ENCODE measurements around the gene AIG1. TPM values are rescaled to one million over a fixed set of nuclear protein-coding genes. Genes with fewer than 3 reads are reported as not detected.
"Not testable (repeated sequence)": the region's sequence is repeated elsewhere in the genome, so short reads cannot be mapped to it uniquely, and the experiment has no call there.

The AIG1 gene
- polyA plus RNA-seq, 1 of the 3 experiments (the other 2 are of a cell fraction) = 36.8 TPM

- CTCF ChIA-PET; H3K79me2 ChIP-seq (ENCODE audit: insufficient read depth); H3K4me2 ChIP-seq; H3K4me3 ChIP-seq (ENCODE audit: low read depth in 2 of 2, low read length in 1 of 2); H3K4me1 ChIP-seq (ENCODE audit: control insufficient read depth in 1 of 2, insufficient read depth in 2 of 2, low read depth in 1 of 2, low read length in 1 of 2); H3F3A ChIP-seq (replicated peaks; ENCODE audit: insufficient read depth); H3K9me3 ChIP-seq; H4K20me1 ChIP-seq (ENCODE audit: insufficient read depth); H3K9me2 ChIP-seq; H3K9ac ChIP-seq; DNase-seq; H3K27ac ChIP-seq (ENCODE audit: low read depth in 2 of 2, low read length in 1 of 2); H2AFZ ChIP-seq (ENCODE audit: low read depth); POLR2A ChIA-PET; H3K27me3 ChIP-seq (ENCODE audit: insufficient read depth); H3K36me3 ChIP-seq (replicated peaks in 1 of 2; ENCODE audit: control insufficient read depth in 1 of 2, insufficient read depth in 2 of 2, low read length in 1 of 2): not testable (repeated sequence)
- 97% methylated on average over 11 of the region's 11 CpGs for WGBS (ENCODE audit: low lambda C conversion rate)
Observed at GRCh38 chr6:143087335-143087734, 26.6 kb downstream of the AIG1 start.

GRCh38 chr6:143087856-143088255 lies 27.2 kb downstream of the AIG1 start:
- no peak overlapping the region for H3K27ac ChIP-seq (ENCODE audit: low read depth in 2 of 2, low read length in 1 of 2)
- no peaks in the 10 kb centered on the region for H3K27me3 ChIP-seq (ENCODE audit: insufficient read depth)
- no peaks in the 10 kb centered on the region for H3K9me2 ChIP-seq
- H4K20me1 ChIP-seq (ENCODE audit: insufficient read depth) = no peaks in the 10 kb centered on the region
- no peak overlapping the region for H3K4me3 ChIP-seq (ENCODE audit: low read depth in 2 of 2, low read length in 1 of 2)
- no peak overlapping the region for H3K4me2 ChIP-seq
- no peak overlapping the region for H3K9ac ChIP-seq
- no peak for DNase-seq
- H3K36me3 ChIP-seq (replicated peaks in 1 of 2; ENCODE audit: control insufficient read depth in 1 of 2, insufficient read depth in 2 of 2, low read length in 1 of 2) = no peaks in the 10 kb centered on the region
- no peak overlapping the region for H2AFZ ChIP-seq (ENCODE audit: low read depth)
- no peaks in the 10 kb centered on the region for H3K79me2 ChIP-seq (ENCODE audit: insufficient read depth)
- no peaks in the 10 kb centered on the region for H3K9me3 ChIP-seq
- H3F3A ChIP-seq (replicated peaks; ENCODE audit: insufficient read depth) = no peaks in the 10 kb centered on the region
- 97% methylated on average over 2 of the region's 2 CpGs for WGBS (ENCODE audit: low lambda C conversion rate)
- ChIA-PET POLR2A (no interaction called here), CTCF (no interaction called here)
- no peaks in the 10 kb centered on the region for H3K4me1 ChIP-seq (ENCODE audit: control insufficient read depth in 1 of 2, insufficient read depth in 2 of 2, low read depth in 1 of 2, low read length in 1 of 2)
- TF ChIP-seq FOXJ3 (CRISPR knock-in tag; IDR thresholded peaks at IDR 0.05) (no peak), EZH2phosphoT487 (IDR thresholded peaks at IDR 0.05; ENCODE audit: borderline replicate concordance, low read depth) (no peak), ELF1 (IDR thresholded peaks at IDR 0.05) (no peak), YY1 (IDR thresholded peaks at IDR 0.05; ENCODE audit: low read depth) (no peak), CTCF (IDR thresholded peaks at IDR 0.05) (no peak), TAF1 (IDR thresholded peaks at IDR 0.05; ENCODE audit: borderline replicate concordance, low read depth, low read length) (no peak), MAX (IDR thresholded peaks at IDR 0.05; ENCODE audit: low read depth) (no peak), CHD2 (IDR thresholded peaks at IDR 0.05; ENCODE audit: low read length, partially characterized antibody) (no peak), RAD21 (IDR thresholded peaks at IDR 0.05; ENCODE audit: low read length) (no peak), ZBTB33 (IDR thresholded peaks at IDR 0.05; ENCODE audit: borderline replicate concordance, low read depth) (no peak), NRF1 (IDR thresholded peaks at IDR 0.05; ENCODE audit: low read depth, low read length) (no peak), SMC3 (IDR thresholded peaks at IDR 0.05; ENCODE audit: low read depth, low read length) (no peak), GATA2 (CRISPR knock-in tag; IDR thresholded peaks at IDR 0.05) (no peak)
